NCI-H460 (cell line): ENCODE measurements around the gene WIPI1. TPM values are rescaled to one million over a fixed set of nuclear protein-coding genes. Genes with fewer than 3 reads are reported as not detected.
A peak's percentile ranks its signal among the peaks of the same experiment; 100 is the strongest.
"Not testable (repeated sequence)": the region's sequence is repeated elsewhere in the genome, so short reads cannot be mapped to it uniquely, and the experiment has no call there.

Experiments used
- DNase-seq: peaks from one replicate; pipeline ENCODE4 v3.0.0-alpha.2; 2016; ENCODE audit warnings: low read depth; ENCODE audit errors: extremely low read depth
- total RNA-seq: library from RNA; depleted of rRNA; stranded (reverse); fragments of >200 nt; shearing (Covaris generic); gene quantifications from 2 replicates; pipeline ENCODE4 v1.2.3, GENCODE V29; 2014

The WIPI1 gene
- total RNA-seq, 1 experiment from 2014 or later, result 18.7 TPM

DNA sequence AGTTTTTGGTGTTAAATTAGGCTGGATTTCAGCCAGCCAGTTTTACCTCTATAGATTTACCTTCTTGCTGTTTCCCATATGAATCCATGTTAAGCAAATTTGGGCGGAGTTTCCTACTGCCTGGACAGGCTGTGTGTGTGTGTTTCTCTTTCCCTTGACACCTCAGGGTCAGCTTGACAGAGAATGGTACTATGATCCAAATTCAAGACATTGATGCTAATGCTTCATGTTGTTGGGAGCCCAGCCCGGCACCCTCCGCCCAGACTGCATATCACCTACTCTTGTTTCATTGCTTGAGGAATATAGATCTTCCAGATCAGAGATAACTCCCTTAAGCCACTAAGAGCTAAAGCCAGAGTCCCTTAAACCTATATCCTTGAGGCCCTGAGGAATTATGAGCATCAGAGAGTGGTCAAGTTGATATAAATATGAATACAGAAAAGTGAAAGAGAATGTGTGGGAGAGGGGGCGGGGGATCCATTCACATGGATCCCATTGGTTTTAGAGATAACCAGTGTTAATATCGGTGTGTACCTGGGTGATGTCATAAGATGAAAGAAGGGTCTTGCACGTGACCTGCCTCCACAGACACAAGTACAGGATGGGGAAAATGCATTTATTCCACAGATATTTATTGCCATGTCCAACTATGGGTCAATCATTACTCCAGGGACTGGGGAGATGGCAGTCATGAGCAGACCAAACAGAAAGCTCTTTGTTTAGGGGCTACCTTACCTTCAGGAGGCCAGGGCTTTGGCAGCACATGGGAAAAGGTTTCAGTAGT, 69.7 kb downstream of the WIPI1 start:
- DNase-seq, result no peak

DNA sequence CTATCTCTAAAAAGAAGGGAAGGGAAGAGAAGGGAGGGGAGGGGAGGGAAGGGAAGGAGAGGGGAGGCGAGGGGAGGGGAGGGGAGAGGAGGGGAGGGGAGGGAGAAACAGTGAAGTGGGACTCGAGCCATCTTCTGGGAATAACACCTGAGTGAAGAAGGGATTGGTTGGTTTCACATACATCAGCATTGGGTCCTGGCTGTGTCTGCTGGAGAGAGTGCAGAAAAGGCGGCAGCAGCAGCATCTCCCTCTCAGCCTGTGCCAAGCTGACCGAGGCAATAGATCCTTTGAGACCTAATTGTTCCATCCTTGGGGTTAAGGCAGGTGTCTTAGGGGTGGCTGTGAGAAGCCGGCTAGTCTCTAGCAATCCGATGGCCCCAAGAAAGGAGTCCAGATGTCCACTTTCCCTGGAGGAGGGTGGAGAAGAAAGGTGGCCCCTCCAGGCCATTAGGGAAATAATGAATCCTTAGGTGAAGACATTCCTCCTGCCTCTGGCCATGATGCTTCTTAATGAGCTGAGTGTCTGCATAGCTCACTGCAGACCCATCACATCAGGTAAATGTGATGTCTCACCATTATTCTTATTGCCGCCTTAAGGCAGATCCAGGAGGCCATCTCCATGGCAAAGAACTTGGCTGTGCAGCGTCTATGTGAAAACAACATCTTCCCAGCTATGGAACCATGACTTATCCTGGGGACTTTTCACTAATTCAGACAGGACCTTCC, 71.6 kb downstream of the WIPI1 start:
- no peak for DNase-seq

DNA sequence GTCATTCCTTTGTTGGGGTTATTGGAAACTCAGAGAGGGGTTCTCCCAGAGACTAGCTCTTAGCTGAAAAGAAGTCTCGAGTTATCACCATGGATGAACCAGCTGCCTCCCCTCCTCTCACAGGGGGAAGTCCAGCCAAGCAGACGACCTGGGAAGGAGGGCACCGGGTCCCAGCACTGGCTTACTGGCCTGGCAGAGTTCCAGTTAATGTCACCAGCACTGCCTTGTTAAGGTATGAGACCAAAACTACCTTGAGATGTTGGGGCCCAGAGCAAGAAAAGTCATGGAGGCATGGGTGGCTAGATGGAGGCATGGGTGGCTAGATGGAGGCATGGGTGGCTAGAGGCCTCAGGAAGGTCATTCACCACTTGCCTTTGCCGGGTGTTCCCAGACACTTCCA, 72.4 kb downstream of the WIPI1 start:
- DNase-seq, result no peak

DNA sequence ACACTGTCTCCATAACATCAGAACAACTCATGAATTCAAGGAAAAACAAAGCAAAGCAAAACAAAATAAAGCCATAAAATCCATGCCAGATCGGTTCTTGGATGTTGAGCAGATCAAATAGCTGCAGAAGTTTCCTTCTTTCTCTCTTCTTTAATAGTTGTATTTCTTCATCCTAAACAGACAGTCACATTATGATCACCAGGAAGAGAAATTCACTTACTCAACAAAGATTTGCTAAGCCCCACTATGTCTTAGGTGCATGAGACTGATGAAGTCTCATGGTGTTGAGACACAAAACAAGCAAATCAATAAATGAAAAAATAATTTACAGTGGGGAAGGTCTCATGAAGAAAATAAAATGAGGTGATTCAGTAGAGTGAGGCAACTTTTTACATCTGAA, 72.8 kb downstream of the WIPI1 start:
- DNase-seq, result no peak

DNA sequence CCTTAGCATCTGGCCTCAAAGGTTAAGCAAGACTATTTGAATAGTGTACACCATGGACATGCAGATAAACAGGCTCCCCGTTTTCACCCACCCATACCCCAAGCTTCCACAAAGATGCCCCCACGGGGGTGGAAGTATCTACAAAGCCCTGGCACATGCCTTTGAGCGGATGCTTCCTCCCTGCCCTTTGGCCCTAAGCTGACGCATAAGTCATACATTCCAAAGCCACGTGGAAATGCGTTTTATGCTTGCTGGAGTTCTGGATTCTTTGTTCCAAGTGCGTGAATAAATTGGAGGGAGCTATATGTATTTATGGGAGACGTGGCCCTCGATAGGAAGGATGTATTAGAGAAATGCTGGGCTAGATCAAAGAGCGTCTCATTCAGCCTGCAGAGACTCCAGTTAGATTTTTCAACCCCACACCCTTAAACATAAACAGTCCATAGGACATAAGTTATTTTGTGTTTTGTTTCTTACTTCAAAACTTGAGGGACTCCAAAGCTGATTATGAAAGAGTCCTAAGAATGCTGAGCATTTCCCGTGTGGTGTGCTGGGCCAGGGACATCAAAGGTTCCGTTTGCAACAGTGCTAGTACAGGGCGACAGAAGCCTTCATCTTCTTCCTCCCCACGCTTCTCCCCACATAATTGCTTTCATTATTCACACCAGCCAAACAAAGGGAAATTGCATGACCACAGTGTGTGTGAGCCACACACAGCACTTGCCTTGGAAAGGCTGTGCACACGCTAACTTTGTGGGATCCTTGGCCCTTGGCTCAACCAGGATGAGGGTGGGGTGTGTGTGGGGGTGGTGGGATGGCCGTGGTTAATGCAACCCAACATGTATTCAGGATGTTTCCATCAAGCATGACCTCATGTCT, 73.6 kb downstream of the WIPI1 start:
- DNase-seq, result peak; percentile 99

GRCh38 chr17:68383120-68383442, 74.2 kb downstream of the WIPI1 start:
- no peak for DNase-seq

GRCh38 chr17:68382582-68383085, 74.7 kb downstream of the WIPI1 start:
- no peak for DNase-seq

DNA sequence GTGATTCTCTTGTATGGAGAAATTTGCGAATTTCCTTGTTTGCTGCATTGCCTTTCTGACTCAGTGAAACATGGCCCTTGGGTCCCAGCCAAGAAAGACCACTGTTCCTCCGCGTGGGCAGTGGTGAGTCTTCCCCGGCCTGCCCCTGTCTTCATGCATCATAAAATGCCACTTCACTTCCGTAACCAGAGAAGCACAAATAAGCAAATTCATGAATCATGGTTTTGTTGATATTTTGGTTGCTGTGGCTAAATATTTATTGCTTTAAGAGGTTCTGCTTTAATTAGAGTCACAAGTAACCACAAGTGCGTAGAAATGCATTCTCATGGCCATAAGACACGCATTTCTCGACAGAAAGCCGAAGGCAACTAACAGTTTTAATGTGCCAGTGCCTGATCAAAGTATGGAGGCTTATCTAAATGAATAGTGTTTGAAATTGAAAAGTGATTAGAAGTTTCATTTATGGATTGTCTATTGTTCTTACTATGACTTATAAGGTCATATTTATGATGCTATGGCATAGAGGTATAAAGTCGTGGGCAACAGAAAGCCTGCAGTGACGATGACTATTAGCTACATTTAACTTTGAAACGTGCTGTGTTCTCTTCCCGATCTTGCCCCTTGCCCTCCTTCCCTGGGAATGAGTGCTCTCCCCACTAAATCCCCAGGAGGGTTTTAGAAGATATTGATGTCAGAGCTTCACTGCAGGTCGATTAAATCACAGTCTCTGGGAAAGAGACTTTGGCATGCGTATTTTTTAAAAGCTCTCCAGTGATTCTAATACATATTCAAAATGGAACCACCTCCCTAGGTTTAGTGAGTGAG, 76.0 kb downstream of the WIPI1 start:
- peak; percentile 99 for DNase-seq

DNA sequence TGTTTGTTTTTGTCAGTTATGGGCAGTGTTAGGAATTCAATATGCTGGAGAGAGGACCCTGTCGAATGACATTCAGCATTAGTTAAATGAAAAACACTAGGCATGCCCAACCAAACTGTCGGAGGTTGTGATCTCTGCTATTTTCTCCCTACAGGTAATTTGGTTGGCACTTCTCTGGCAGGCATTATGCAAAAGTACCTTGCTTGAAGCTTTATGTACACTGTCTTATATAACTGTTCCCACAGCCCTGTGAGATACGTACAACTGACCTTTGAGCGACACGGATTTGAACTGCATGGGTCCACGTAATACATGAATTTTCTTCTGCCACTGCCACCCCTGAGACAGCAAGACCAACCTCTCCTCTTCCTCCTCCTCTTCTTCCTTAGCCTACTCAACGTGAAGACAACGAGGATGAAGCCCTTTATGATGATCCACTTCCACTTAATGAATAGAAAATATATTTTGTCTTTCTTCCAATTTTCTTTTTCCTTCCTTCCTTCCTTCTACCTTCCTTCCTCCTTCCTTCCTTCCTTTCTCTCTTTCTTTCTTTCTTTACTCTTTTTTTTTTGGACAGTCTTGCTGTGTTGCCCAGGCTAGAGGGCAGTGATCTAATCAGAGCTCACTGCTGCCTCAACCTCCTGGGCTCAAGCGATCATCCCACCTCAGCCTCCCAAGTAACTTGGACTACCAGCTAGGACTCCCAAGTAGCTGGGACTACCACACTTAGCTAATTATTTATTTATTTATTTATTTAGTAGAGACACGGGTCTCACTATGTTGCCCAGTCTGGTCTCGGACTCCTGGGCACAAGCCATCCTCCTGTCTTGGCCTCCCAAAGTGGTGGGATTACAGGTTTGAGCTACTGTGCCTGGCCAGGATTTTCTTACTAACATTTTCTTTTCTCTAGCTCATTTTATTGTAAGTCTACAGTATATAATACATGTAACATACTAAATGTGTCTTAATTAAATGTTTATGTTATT, 77.3 kb downstream of the WIPI1 start:
- DNase-seq, result peak; percentile 73

- DNase-seq, result no peak
Observed at GRCh38 chr17:68379177-68379510, 78.2 kb downstream of the WIPI1 start.

- DNase-seq, result peak; percentile 96
Observed at GRCh38 chr17:68378268-68379176, 78.8 kb downstream of the WIPI1 start.

DNA sequence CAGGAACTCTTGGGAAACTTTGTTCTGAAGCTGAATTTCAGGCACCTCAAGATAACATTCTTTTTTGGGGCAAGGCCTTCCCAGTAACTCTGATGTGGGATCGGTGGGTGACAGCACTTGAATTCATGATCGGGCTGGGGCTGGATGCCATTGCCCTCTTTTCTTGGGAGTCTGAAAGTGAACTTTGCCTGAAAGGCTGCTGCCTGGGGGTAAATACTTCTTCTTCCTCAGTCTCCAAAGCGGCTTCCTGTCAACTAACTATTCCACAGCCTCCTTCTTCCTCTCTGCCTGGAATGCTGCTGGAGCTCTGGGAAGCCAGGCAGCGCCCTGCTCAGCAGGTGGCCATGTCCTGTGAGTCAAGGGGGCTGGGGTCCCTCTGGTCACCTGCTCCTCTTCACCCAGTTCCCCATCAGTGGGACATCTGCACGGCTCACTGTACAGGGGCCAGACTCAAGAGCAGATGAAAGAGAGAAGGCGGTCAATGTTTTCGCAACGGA, 79.5 kb downstream of the WIPI1 start:
- DNase-seq, result no peak

DNA sequence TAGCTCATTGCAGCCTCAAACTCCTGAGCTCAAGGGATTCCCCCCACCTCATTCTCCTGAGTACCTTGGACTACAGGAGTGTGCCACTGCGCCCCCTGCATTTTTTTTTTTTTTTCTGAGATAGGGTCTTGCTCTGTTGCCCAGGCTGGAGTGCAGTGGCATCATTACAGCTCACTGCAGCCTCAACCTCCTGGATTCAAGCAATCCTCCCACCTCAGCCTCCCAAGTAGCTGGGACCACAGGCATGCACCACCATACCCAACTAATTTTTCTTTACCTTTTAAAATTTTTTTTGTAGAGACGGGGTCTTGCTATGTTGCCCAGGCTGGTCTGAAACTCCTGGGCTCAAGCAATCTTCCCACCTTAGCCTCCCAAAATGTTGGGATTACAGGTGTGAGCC, 81.1 kb downstream of the WIPI1 start:
- DNase-seq, result not testable (repeated sequence)

DNA sequence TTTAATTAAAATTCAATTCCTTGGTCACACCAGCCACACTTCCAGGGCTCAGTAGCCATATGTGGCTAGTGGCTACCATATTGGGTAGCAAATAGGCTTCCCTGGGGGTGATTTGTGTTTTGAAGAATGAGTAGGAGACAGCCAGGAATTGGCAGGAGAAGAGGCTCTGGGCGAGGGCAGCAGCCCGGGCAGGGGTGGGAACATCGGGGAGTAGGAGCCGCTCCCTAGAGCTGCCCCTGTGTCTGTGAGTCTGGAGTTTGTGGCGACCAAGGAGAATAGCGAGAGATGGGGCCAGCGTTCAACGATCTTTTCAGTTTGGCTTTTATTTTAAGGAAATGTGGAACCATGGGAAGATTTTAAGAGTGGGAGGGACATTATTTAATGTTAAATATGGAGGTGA, 81.7 kb downstream of the WIPI1 start:
- DNase-seq, result no peak
